ENCODE data around the gene CGB1.
"Not testable (repeated sequence)": the region's sequence is repeated elsewhere in the genome, so short reads cannot be mapped to it uniquely, and the experiment has no call there.

The CGB1 gene

GRCh38 chr19:49020931-49021895 is 15.5 kb downstream of the CGB1 start:
- DNase-seq = no peak

DNA sequence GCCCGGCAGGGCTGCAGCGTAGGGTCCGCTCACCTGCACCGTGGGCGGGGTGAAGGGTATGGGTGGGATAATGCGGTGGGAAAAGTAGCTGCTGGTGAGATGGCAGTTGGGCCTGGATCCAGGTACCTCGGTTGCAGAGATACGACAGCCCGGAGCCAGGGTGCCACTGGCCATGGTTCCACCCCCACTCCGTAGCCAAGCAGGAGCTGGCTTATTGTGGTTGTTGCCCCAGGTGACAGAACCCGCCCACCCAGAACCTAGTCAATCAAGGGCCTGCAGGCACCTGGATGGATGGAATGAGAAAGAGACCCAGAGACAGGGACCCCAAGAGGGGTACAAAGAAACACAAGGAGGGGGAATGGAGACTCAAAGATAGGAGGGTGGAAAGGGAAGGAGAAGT is 16.4 kb downstream of the CGB1 start:
- no peak for DNase-seq

- peak; percentile 57 for DNase-seq
These were observed 17.3 kb downstream of the CGB1 start for GRCh38 chr19:49019242-49019932.

DNA sequence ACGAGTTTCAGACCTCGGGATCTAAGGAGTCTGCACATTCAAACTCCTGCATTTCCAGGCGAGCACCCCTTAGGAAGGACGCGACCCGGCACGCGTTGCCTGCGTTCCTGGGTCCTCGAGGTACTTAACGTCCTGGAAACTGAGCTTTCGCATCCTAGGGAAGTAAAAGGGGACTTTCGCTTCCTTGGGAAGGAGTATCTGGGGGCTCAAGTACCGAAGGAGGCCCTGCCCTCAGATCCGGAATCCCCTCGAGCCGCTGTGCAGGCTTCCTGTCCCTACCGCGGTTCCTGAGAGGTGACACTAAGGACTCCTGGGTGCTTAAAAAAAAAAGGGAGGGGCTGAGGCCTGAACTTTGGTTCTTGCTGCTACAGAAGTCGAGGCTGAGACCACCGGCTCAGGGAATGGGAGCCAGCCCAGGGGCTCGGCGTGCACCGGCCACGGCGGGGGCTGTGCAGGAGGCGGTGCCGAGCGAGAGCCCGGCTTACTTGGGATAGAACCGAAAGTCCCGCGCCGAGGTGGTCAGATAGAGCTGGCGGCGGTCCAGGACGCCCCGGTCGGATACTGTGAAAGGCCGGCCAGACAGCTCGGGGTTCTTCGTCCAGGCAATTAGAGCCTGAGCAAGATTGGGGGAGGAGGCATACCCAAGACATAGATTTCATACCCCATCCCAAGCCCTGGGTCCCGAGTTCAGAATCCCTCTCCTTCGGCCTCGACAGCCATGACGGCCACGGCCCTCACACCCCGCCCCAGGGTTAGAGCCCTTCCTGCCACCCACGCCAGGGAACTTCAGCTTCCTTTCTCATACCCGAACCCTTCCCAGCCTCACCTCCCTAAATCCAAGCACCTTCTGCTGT is 18.1 kb downstream of the CGB1 start:
- not testable (repeated sequence) for DNase-seq

DNA sequence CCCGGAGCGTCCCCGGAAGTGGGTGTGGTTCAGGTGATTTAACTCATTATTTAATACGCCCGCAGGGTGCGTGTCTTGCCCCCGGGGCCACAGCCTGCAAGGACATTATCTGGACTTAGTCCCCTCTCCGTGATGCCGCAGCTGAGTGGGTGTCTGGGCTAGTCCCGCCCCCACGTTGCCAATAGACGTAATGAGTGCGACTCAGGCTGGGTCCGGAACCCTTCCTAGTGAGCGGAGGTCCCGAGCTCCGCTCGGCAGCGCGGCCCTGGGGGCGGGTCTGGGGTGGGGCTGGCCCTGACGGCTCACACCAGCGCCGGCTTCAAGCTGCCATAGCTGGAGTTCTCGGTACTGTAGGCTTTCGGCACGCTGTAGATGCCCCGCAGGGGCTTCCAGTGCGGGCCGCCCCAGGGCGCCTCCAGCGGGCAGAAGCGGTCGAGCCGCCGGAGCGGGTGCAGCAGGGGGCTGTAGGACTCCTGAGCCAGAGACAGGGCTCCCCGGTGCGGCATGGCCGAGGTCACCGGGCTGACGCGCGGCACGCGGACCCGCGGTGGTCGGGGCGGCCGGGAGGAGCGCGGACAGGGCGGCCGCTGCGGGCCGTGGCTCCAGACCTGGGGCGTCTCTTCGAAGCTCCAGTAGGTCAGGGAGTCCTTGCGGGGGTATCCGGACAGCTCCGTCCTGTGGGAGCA is 18.9 kb downstream of the CGB1 start:
- peak; percentile 60 for DNase-seq

GRCh38 chr19:49017041-49017665 is 19.5 kb downstream of the CGB1 start, which contains the start of gene LHB:
TSS of gene LHB (minus strand) at chr19:49017091. CDS start at chr19:49017081, 10 bp downstream.
- no peak for DNase-seq

- DNase-seq = no peak
These were observed 20.4 kb downstream of the CGB1 start for GRCh38 chr19:49016067-49016839.

DNA sequence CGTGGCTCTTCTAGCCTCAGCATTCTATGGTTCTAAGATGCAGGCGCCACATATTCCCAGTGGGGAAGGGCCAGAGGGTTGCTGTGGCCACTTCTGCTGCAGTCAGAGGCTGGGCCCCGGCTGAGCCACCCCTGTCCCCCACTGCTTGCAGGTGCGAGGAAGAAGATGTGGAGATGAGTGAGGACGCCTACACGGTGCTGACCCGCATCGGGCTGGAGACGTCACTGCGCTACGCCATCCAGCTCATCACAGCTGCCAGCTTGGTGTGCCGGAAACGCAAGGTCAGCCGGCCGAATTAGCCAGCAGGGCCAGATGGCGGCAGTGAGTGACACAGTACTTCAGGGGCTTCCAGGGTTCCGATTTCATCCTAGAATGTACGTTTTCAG is 21.8 kb downstream of the CGB1 start:
- DNase-seq = no peak

GRCh38 chr19:49014123-49014869 is 22.4 kb downstream of the CGB1 start:
- no peak for DNase-seq

- DNase-seq = no peak
These were observed 25.5 kb downstream of the CGB1 start for GRCh38 chr19:49011194-49011593.

GRCh38 chr19:49010453-49010852 is 26.2 kb downstream of the CGB1 start:
- DNase-seq = no peak

DNA sequence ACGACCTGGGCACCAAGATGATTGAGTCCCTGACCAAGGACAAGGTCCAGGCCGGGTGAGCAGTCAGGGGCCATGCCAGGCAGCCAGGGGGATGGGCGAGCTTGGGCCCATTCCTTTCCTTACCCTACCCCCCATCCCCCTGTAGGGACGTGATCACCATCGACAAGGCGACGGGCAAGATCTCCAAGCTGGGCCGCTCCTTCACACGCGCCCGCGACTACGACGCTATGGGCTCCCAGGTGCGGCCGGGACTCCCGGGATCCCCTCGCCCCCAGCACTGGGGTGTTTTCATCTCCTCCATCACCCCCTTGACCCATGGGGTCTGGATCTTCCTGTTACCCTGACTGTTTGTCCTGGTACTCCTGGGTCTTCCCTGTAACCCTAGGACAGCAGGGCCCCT is 26.9 kb downstream of the CGB1 start:
- DNase-seq = no peak

GRCh38 chr19:49006905-49007304 is 29.8 kb downstream of the CGB1 start:
- no peak for DNase-seq

- DNase-seq = no peak
These were observed 31.6 kb downstream of the CGB1 start for GRCh38 chr19:49004964-49005614.

GRCh38 chr19:49004133-49004532 is 32.6 kb downstream of the CGB1 start:
- no peak for DNase-seq

DNA sequence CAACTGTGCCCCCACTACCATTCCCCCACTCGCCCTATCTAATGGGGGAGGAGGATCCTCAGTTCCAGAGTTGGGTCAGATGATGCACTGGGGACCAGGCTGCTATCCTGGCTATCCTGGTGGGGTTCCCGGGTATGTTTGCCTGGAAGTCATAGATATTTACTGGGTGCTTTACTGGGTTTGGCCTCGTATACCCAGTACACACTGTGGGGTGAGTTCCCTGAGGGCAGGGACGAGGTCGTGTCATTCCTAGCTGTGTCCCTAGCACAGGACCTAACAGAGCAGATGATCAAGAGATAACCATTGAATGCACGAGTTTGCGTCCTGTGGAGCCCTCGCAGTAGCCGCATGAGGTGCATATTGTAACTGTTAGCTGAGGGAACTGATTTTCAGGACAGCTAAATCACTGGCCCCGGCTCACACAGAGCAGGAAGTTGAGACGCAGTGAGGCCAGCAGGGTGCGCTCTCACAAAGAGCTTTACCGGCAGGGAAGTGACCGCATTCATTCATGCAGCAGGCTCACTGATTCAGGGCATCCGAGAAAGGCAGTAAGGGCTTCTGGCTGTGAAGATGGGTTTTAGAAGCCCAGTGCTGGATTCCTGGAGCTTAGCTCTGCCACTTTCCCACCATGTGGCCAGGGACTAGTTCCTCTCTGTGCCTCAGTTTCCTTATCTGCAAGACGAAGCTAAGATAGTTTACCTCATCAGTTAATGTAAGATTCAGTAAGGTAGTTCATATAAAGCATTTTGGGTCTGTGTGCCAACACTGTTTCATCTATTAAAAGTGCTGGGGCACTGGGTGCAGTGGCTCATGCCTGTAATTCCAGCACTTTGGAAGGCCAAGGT is 37.0 kb downstream of the CGB1 start:
- peak; percentile 55 for DNase-seq

DNA sequence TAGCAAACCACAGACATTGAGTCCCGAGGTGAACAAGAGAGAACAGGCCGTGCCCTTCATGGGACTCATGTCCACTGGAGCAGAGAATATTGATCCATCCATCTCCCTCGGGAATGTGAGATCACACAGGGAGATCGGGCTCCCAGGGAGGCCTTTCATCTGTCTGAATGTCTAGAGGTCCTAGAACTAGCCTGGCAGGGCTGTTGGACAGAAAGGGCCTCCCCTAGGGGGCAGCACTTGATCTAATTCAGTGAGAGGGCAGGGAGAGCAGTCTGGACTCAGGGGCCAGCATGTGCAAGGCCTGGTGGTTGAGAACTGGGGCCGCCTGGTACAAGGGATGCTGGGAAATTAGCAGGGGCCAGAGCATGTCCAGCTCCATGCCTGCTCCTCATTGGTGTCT is 38.7 kb downstream of the CGB1 start:
- no peak for DNase-seq

DNA sequence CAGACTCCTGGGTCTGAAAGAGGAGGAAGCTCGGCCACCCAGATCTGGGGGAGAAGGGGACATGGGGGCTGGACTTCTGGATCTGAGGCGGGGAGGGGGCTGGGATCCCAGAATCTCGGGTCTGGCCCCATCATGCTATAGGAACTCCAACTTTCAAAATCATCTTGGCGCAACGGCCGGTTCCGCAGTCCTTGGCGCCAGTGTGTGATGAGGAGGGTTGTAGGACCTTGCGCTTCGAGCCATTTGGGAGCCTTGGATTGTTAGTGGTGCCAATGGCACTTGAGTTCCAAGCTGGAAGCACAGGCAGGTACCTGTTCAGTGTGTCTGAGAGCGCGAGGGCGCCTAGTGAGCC is 42.7 kb downstream of the CGB1 start:
- DNase-seq = no peak
